Pons (tissue), 1 donor: ENCODE measurements around the gene RILPL1.
"Not testable (repeated sequence)": the region's sequence is repeated elsewhere in the genome, so short reads cannot be mapped to it uniquely, and the experiment has no call there.

Experiments
- DNase-seq: peaks from one replicate; pipeline ENCODE4 v3.0.0-alpha.2; 2016; ENCODE audit warnings: low spot score

The RILPL1 gene

GRCh38 chr12:123492339-123493039 is 41.0 kb downstream of the RILPL1 start:
- not testable (repeated sequence) for DNase-seq

GRCh38 chr12:123491481-123491880 is 42.0 kb downstream of the RILPL1 start:
- no peak for DNase-seq

GRCh38 chr12:123491056-123491455 is 42.5 kb downstream of the RILPL1 start:
- DNase-seq: no peak

GRCh38 chr12:123490089-123490488 is 43.4 kb downstream of the RILPL1 start:
- no peak for DNase-seq

- no peak for DNase-seq
Observed at GRCh38 chr12:123489580-123489979, 43.9 kb downstream of the RILPL1 start.

GRCh38 chr12:123488539-123489230 is 44.8 kb downstream of the RILPL1 start:
- DNase-seq: no peak

GRCh38 chr12:123487428-123487827 is 46.1 kb downstream of the RILPL1 start:
- no peak for DNase-seq

GRCh38 chr12:123485756-123486155 is 47.8 kb downstream of the RILPL1 start:
- no peak for DNase-seq

- DNase-seq: no peak
Observed at GRCh38 chr12:123483602-123484248, 49.8 kb downstream of the RILPL1 start.

- no peak for DNase-seq
Observed at GRCh38 chr12:123482876-123483275, 50.6 kb downstream of the RILPL1 start.

GRCh38 chr12:123481251-123481650 is 52.3 kb downstream of the RILPL1 start:
- DNase-seq: not testable (repeated sequence)

- DNase-seq: peak; percentile 98
Observed at GRCh38 chr12:123479442-123480180, 53.9 kb downstream of the RILPL1 start.

- peak; percentile 95 for DNase-seq
Observed at GRCh38 chr12:123478762-123479161, 54.8 kb downstream of the RILPL1 start.

GRCh38 chr12:123478069-123478468 is 55.5 kb downstream of the RILPL1 start:
- no peak for DNase-seq

GRCh38 chr12:123475246-123475703 is 58.2 kb downstream of the RILPL1 start:
- no peak for DNase-seq

GRCh38 chr12:123474485-123475245 is 58.9 kb downstream of the RILPL1 start:
- no peak for DNase-seq

GRCh38 chr12:123472438-123472849 is 61.1 kb downstream of the RILPL1 start:
- DNase-seq: no peak

- DNase-seq: no peak
Observed at GRCh38 chr12:123471374-123472068, 62.0 kb downstream of the RILPL1 start.

GRCh38 chr12:123469978-123470377 is 63.5 kb downstream of the RILPL1 start:
- DNase-seq: no peak

- no peak for DNase-seq
Observed at GRCh38 chr12:123468786-123469185, 64.7 kb downstream of the RILPL1 start.

- DNase-seq: no peak
Observed at GRCh38 chr12:123465084-123465483, 68.4 kb downstream of the RILPL1 start.
